Aorta (tissue), 5 donors: ENCODE data around the gene ERCC6L2. TPM values are rescaled to one million over a fixed set of nuclear protein-coding genes. Genes with fewer than 3 reads are reported as not detected.

Experiments
- ATAC-seq: fragments of 200-7000 bp; cut with Tn5 transposase; one replicate; pipeline ENCODE4 v1.9.1; 2022; ENCODE audit warnings: moderate library complexity; ENCODE audit not compliant: low FRiP score
- DNase-seq, 2 donors: peaks; one replicate each; pipeline ENCODE4 v3.0.0-alpha.2; 2020
- H3K27ac ChIP-seq, 2 donors: one replicate each; pipeline ENCODE4 v1.5.1; 2013; ENCODE audit warnings: low read length in 2 of 2, mild to moderate bottlenecking in 2 of 2, moderate library complexity in 2 of 2, control low read depth in 1 of 2, inconsistent platforms in 1 of 2, low read depth in 1 of 2
- H3K27me3 ChIP-seq, 2 donors: one replicate each; pipeline ENCODE4 v1.6.1; 2013; ENCODE audit warnings: control low read depth in 1 of 2, low read length in 1 of 2, mild to moderate bottlenecking in 1 of 2, moderate library complexity in 1 of 2; ENCODE audit not compliant: insufficient read depth in 2 of 2, control insufficient read depth in 1 of 2
- H3K36me3 ChIP-seq, 2 donors: one replicate each; pipeline ENCODE4 v1.6.1; 2013; ENCODE audit warnings: control low read depth in 1 of 2, low read length in 1 of 2, mild to moderate bottlenecking in 1 of 2; ENCODE audit not compliant: insufficient read depth in 2 of 2, control insufficient read depth in 1 of 2
- H3K4me1 ChIP-seq, 2 donors: one replicate each; pipeline ENCODE4 v1.6.1; 2013; ENCODE audit warnings: low read length in 2 of 2, control low read depth in 1 of 2, mild to moderate bottlenecking in 1 of 2, moderate library complexity in 1 of 2; ENCODE audit not compliant: insufficient read depth in 2 of 2, control insufficient read depth in 1 of 2
- H3K4me3 ChIP-seq, 2 donors: one replicate each; pipeline ENCODE4 v1.5.1; 2013; ENCODE audit warnings: low read length in 2 of 2, control low read depth in 1 of 2, mild to moderate bottlenecking in 1 of 2
- H3K9me3 ChIP-seq: one replicate; pipeline ENCODE4 v1.6.1; 2013; ENCODE audit warnings: mild to moderate bottlenecking, low read length; ENCODE audit not compliant: control insufficient read depth
- WGBS, 2 donors: extraction: QIAGEN DNeasy Blood & Tissue Kit; methylation state at CpG; one replicate each; pipeline ENCODE4 v1.1.7; 2013; 5-methylcytosine and 5-hydroxymethylcytosine counted together
- intact Hi-C, 2 donors: fragments of 100-400 bp; cut with DNase I; formaldehyde crosslinking; loops; one replicate each; pipeline versions ENCODE4 v1.14.2 to v1.15.0; 2022
- polyA plus RNA-seq, 2 donors: library from polyadenylated mRNA; stranded (reverse); fragments of 200-250 nt; gene quantifications; one replicate each; pipeline ENCODE4 v1.2.3, GENCODE V29; 2013
- total RNA-seq, 2 donors: library from RNA; stranded (reverse); fragmentation: NEBNext Ultra II Directional; extraction: Animal tissue kit (Norgen Biotek cat#: 25700); gene quantifications; one replicate each; pipeline ENCODE4 v1.2.1, GENCODE V29; 2021
- donor health status: healthy with polysubstance abuse.
- donor health status: Bipolar disorder and iron deficiency.
- donor health status: DM: no; HTN: no; CAD: no.
- donor health status: DM: no; HTN: no; CAD: no.
- donor health status: DM: yes; HTN: yes; CAD: no.

The ERCC6L2 gene
- total and polyA plus RNA-seq, 4 donors = 3.0 to 54.5 (median 28.7) TPM

DNA sequence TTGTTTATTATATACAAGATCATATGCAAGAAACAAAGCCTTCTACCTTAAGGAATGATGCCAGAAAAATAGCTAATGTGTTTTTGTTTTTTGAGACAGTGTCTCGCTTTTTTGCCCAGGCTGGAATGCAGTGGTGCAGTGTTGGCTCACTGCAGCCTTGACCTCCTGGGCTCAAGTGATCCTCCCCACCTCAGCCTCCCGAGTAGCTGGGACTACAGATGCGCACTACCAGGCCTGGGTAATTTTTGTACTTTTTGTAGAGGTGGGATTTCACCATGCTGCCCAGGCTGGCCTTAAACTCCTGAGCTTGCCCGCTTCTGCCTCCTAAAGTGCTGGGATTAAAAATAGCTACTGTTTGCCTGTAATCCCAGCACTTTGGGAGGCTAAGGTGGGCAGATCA, 15.1 kb downstream of the ERCC6L2 start:
- 94 to 95% methylated on average over 4 of the region's 4 CpGs for WGBS, 2 donors
- peaks cover 0 to 2% of the 10 kb centered on the region in 2 donors for H3K4me1 ChIP-seq
- ATAC-seq = no peak

DNA sequence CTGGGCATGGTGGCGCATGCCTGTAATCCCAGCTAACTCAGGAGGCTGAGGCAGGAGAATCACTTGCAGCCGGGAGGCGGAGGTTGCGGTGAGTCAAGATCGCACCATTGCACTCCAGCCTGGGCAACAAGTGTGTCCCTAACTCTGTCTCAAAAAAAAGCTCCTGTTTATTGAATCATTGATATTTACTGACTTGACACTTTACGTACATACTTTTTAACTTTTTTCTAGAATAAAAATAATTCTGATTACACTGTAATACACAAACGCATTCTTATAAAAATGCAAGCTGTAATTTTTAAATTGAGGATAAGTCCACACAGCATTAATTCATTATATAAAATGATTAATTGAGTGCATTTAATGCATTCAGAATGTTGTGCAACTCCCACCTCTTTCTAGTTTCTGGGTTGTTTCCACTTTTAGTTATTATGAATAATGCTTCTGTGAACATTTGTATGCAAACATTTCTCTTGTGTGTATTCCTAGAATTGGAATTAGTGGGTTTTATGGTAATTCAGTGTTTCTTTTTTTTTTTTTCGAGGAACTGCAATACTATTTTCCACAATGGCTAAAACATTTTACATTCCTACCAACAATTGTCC, 15.7 kb downstream of the ERCC6L2 start:
- Histone ChIP-seq H3K36me3 (no peaks in the 10 kb centered on the region), H3K9me3 (no peaks in the 10 kb centered on the region), H3K27ac (no peak overlapping the region), H3K27me3 (no peaks in the 10 kb centered on the region), H3K4me3 (no peak overlapping the region), H3K4me1 (peaks cover 0 to 2% of the 10 kb centered on the region in 2 donors)
- DNase-seq = no peak
- ATAC-seq = no peak
- intact Hi-C loops = no loop called here
- WGBS, 2 donors = 98 to 99% methylated on average over 8 of the region's 8 CpGs

More for the DNA sequence above, 15.1 kb downstream of the ERCC6L2 start:
- intact Hi-C loops = no loop called here
- no peak overlapping the region for H3K27ac ChIP-seq
- no peak for DNase-seq
- no peaks in the 10 kb centered on the region for H3K9me3 ChIP-seq
- H3K27me3 ChIP-seq = no peaks in the 10 kb centered on the region
- H3K36me3 ChIP-seq = no peaks in the 10 kb centered on the region
- H3K4me3 ChIP-seq = no peak overlapping the region

DNA sequence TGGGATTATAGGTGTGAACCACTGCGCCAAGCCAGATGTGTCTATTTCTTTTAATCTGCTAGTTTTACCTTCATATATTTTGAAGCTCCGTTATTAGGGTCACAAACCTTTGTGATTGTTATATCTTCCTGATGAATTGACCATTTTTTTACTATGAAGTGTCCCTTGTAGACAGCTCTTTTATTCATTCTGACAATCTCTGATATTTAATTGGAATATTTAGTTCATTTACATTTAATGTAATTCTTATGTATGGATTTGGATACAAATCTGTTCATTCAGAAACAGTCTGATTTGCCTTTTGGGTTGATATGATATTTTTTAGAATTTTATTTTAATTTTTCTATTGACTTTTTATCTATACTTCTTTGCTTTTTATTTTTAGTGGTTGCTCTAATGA, 17.2 kb downstream of the ERCC6L2 start:
- ATAC-seq (no peak), DNase-seq (no peak)
- 99 to 100% methylated on average over 2 of the region's 2 CpGs for WGBS, 2 donors
- intact Hi-C loops = no loop called here
- Histone ChIP-seq H3K27me3 (no peaks in the 10 kb centered on the region), H3K4me1 (no peaks in the 10 kb centered on the region), H3K9me3 (no peaks in the 10 kb centered on the region), H3K4me3 (no peak overlapping the region), H3K36me3 (no peaks in the 10 kb centered on the region), H3K27ac (no peak overlapping the region)

DNA sequence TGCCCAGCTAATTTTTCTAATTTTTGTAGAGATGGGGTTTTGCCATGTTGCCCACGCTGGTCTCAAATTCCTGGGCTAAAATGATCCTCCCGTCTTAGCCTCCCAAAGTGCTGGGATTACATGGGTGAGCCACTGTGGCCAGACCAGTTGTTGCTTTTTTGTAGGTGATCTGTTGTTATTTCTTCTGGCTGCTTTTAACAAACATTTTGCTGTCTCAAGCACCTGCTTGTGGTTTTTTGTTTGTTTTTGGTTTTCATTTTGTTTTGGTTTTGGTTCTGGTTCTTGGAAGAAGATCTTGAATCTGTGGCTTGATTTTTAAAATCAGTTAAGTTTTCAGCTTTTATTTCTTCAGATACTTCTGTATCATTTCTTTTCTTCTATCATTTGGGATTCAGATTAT, 21.1 kb downstream of the ERCC6L2 start:
- no peak overlapping the region for H3K4me3 ChIP-seq
- 98% methylated on average over 2 of the region's 2 CpGs for WGBS, 2 donors
- H3K27me3 ChIP-seq = no peaks in the 10 kb centered on the region
- H3K9me3 ChIP-seq = no peaks in the 10 kb centered on the region
- no peaks in the 10 kb centered on the region for H3K4me1 ChIP-seq
- DNase-seq (no peak), ATAC-seq (no peak)
- intact Hi-C loops = no loop called here
- no peaks in the 10 kb centered on the region for H3K36me3 ChIP-seq
- H3K27ac ChIP-seq = no peak overlapping the region

DNA sequence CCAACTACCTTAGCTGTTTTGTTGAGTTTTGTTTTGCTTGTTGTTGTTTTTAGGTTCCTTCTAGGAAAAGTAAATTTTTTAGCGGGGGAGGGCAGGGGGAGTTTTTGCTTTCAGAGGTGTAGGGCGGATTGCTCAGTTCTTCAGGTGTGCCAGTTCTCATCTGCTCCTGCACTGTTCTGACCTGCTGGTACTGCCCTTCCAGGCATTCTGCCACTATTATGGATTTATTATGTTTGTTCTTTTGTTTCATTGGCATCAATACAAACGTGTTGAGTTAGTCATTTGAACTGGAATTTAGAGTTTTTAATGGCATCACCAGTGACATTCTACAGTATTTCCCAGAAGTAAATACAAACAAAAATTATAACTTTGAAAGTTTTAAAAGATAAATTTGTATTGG, 26.0 kb downstream of the ERCC6L2 start:
- 56 to 67% methylated on average over 3 of the region's 3 CpGs for WGBS, 2 donors
- intact Hi-C loops = no loop called here
- no peaks in the 10 kb centered on the region for H3K36me3 ChIP-seq
- no peak overlapping the region for H3K4me3 ChIP-seq
- no peaks in the 10 kb centered on the region for H3K27me3 ChIP-seq
- no peaks in the 10 kb centered on the region for H3K9me3 ChIP-seq
- DNase-seq (no peak), ATAC-seq (no peak)
- no peaks in the 10 kb centered on the region for H3K4me1 ChIP-seq
- H3K27ac ChIP-seq = no peak overlapping the region

DNA sequence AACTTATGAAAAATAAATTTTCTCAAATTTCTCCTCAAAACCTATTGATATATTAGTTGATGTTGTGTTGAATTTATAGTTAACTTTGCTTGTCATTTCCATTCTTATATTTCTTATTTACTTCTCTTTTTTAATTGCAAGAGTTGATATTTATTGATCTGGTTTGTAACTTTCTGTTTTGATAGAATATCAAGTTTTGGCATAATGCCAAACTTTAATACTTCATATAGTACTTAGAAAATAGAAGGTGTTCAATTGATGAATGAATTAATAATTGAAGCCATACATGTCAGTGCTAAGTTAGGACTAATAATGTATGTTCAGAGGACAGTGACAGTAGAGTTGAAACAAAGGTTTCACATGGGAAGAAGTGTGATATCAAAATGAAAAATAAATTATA, 27.9 kb downstream of the ERCC6L2 start:
- Histone ChIP-seq H3K9me3 (no peaks in the 10 kb centered on the region), H3K4me1 (no peaks in the 10 kb centered on the region), H3K27me3 (no peaks in the 10 kb centered on the region), H3K36me3 (peaks cover 0 to 4% of the 10 kb centered on the region in 2 donors), H3K27ac (no peak overlapping the region), H3K4me3 (no peak overlapping the region)
- ATAC-seq (no peak), DNase-seq (no peak)
- intact Hi-C loops = no loop called here

DNA sequence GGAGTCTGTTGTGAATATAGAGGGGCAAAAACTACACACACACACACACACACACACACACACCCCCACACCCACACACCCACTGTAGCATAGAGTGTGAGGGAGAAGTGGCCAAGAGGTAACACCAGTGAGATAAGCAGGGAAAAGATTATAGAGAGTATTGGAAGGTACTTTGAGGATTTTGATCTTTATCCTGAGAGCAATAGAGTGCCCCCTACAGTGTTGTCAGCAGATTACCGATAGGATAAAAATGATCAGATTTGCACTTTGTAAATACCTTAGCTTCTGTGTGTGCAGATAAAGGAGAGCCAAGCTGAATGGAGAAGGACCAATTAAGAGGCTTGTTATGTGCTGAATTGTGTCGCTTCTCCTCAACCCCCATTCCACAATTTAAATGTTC, 32.3 kb downstream of the ERCC6L2 start:
- Histone ChIP-seq H3K4me3 (no peak overlapping the region), H3K9me3 (no peaks in the 10 kb centered on the region), H3K27me3 (no peaks in the 10 kb centered on the region), H3K27ac (no peak overlapping the region), H3K4me1 (no peaks in the 10 kb centered on the region), H3K36me3 (peaks cover 0 to 4% of the 10 kb centered on the region in 2 donors)
- DNase-seq = no peak
- intact Hi-C loops = no loop called here
- 89 to 94% methylated on average over 2 of the region's 2 CpGs for WGBS, 2 donors
- ATAC-seq = no peak

DNA sequence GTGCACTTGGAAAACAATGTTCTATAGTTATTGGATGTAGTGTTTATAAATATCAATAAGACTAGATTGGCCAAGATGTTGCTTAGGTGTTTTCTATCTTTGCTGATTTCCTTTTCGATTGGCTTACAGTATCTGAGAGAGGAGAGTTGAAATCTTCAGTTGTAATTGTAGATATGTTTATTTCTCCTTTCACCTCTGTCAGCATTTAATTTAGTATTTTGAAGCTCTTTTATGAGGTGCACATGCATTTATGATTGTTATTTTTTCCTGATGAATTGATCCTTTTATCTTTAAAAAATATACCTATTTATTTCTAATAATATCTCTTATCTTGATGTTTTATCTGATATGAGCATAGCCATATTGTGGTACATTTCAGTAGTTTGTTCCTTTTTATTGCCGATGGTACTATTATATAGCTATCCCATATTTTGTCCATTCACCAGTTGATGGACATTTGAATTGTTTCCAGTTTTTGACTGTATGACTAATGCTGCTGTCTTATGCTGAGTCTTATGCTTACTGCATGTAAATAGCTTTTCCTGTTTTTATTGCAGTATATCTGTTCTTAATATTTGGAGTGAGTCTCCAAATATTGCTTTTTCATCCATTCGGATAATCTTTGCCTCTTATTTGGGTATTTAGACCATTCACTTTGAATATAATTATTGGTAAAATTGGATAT, 34.7 kb downstream of the ERCC6L2 start:
- H3K4me1 ChIP-seq = no peaks in the 10 kb centered on the region
- ATAC-seq (no peak), DNase-seq (no peak)
- no peak overlapping the region for H3K27ac ChIP-seq
- 95 to 96% methylated on average over 3 of the region's 3 CpGs for whole genome bisulfite sequencing, 2 donors
- H3K9me3 ChIP-seq = no peaks in the 10 kb centered on the region
- H3K4me3 ChIP-seq = no peak overlapping the region
- H3K36me3 ChIP-seq = peaks cover 0 to 4% of the 10 kb centered on the region in 2 donors
- H3K27me3 ChIP-seq = no peaks in the 10 kb centered on the region
- intact Hi-C loops = no loop called here

DNA sequence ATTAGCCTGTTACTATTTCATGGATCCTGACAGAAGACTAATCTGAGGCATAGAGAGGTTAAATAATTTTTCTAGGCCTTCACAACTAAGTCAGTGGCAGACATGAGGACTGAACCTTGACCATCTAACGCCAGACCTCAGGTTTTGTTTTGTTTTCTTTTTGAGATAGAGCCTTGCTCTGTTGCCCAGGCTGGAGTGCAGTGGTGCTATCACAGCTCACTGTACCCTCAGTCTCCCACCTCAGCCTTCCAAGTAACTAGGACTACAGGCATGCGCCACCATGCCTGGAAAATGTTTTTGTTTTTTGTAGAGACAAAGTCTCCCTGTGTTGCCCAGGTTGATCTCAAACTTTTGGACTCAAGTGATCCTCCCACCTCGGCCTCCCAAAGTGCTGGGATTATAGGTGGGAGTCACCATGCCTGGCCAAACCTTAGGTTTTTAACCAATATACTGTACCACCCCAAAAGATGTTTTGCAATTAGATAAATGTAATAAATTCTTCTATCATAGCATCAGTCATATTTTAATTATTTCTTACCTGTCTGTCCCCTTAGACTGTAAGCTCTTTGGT, 35.4 kb downstream of the ERCC6L2 start:
- ATAC-seq = no peak
- no peak overlapping the region for H3K27ac ChIP-seq
- WGBS, 2 donors = 87% methylated on average over 3 of the region's 3 CpGs

More for the DNA sequence above, 35.4 kb downstream of the ERCC6L2 start:
- no peaks in the 10 kb centered on the region for H3K9me3 ChIP-seq
- no peak overlapping the region for H3K4me3 ChIP-seq
- intact Hi-C loops = no loop called here
- no peak for DNase-seq
- H3K27me3 ChIP-seq = no peaks in the 10 kb centered on the region
- H3K36me3 ChIP-seq = peaks cover 0 to 4% of the 10 kb centered on the region in 2 donors
- no peaks in the 10 kb centered on the region for H3K4me1 ChIP-seq
